Left ventricle myocardium inferior (tissue), 1 donor: ENCODE measurements around the gene NEDD1. TPM values are rescaled to one million over a fixed set of nuclear protein-coding genes. Genes with fewer than 3 reads are reported as not detected.

ENCODE experiments used
- DNase-seq: peaks from one replicate; pipeline ENCODE4 v3.0.0-alpha.2; 2020
- H3K27ac ChIP-seq: fragments of 200-600 bp; replicated peaks from 2 replicates; pipeline ENCODE4 v1.8.0; 2021
- H3K27me3 ChIP-seq: fragments of 200-600 bp; 2 replicates; pipeline ENCODE4 v1.8.0; 2021; ENCODE audit warnings: low read depth
- H3K36me3 ChIP-seq: fragments of 200-600 bp; 2 replicates; pipeline ENCODE4 v1.8.0; 2021
- H3K4me1 ChIP-seq: fragments of 200-600 bp; 2 replicates; pipeline ENCODE4 v1.8.0; 2021
- H3K4me3 ChIP-seq: fragments of 200-600 bp; 2 replicates; pipeline ENCODE4 v1.8.0; 2021; ENCODE audit warnings: mild to moderate bottlenecking, moderate library complexity
- H3K9me3 ChIP-seq: fragments of 200-600 bp; replicated peaks from 2 replicates; pipeline ENCODE4 v1.8.0; 2021
- CTCF ChIP-seq: fragments of 200-600 bp; IDR thresholded peaks from 2 replicates; pipeline ENCODE4 v1.8.0; 2021; ENCODE audit warnings: antibody characterized with exemption, mild to moderate bottlenecking, borderline replicate concordance
- intact Hi-C: fragments of 100-400 bp; cut with micrococcal nuclease; formaldehyde crosslinking; loops from one replicate; pipeline ENCODE4 v1.11.0; 2022
- total RNA-seq: library from RNA; stranded (reverse); fragmentation: NEBNext Ultra II Directional; extraction: Animal tissue kit (Norgen Biotek cat#: 25700); gene quantifications from one replicate; pipeline ENCODE4 v1.2.1, GENCODE V29; 2021
- donor health status: DM: no; HTN: yes; CAD: no; lungs with severe emphysema.

Gene NEDD1
- total RNA-seq, 1 donor from 2014 or later = 15.2 TPM

GRCh38 chr12:96980991-96981414 lies 73.9 kb downstream of the NEDD1 start:
- no peak for TF ChIP-seq CTCF
- DNase-seq = no peak
- Histone ChIP-seq H3K36me3 (no peaks in the 10 kb centered on the region), H3K9me3 (no peaks in the 10 kb centered on the region), H3K4me1 (peaks cover 7% of the 10 kb centered on the region), H3K4me3 (no peak overlapping the region), H3K27ac (no peak overlapping the region), H3K27me3 (peaks cover 27% of the 10 kb centered on the region)
- intact Hi-C loops = loop anchor here (10.0 kb wide), 1 partner anchor 406 kb away; no protein-coding TSS in a partner anchor

GRCh38 chr12:96981911-96982310 lies 74.9 kb downstream of the NEDD1 start:
- peaks cover 36% of the 10 kb centered on the region for H3K27me3 ChIP-seq
- no peaks in the 10 kb centered on the region for H3K9me3 ChIP-seq
- H3K4me1 ChIP-seq = peaks cover 9% of the 10 kb centered on the region
- DNase-seq = no peak
- no peak overlapping the region for H3K4me3 ChIP-seq
- H3K36me3 ChIP-seq = no peaks in the 10 kb centered on the region
- intact Hi-C loops = loop anchor here (10.0 kb wide), 1 partner anchor 407 kb away; no protein-coding TSS in a partner anchor
- H3K27ac ChIP-seq = no peak overlapping the region
- TF ChIP-seq CTCF = no peak

- no peaks in the 10 kb centered on the region for H3K36me3 ChIP-seq
- intact Hi-C loops = loop anchor here (10.0 kb wide), 1 partner anchor 408 kb away; no protein-coding TSS in a partner anchor
- peaks cover 9% of the 10 kb centered on the region for H3K4me1 ChIP-seq
- no peak overlapping the region for H3K27ac ChIP-seq
- no peak overlapping the region for H3K4me3 ChIP-seq
- H3K27me3 ChIP-seq = peaks cover 44% of the 10 kb centered on the region
- no peaks in the 10 kb centered on the region for H3K9me3 ChIP-seq
- no peak for TF ChIP-seq CTCF
- no peak for DNase-seq
These were observed 75.6 kb downstream of the NEDD1 start for GRCh38 chr12:96982671-96983070.

GRCh38 chr12:96985515-96986362 lies 78.7 kb downstream of the NEDD1 start:
- TF ChIP-seq CTCF = peak; percentile 84
- Histone ChIP-seq H3K4me3 (peak overlapping the region; percentile 60), H3K27me3 (peaks cover 65% of the 10 kb centered on the region), H3K9me3 (no peaks in the 10 kb centered on the region), H3K4me1 (peaks cover 9% of the 10 kb centered on the region), H3K27ac (no peak overlapping the region), H3K36me3 (no peaks in the 10 kb centered on the region)
- no peak for DNase-seq
- intact Hi-C loops = loop anchor here (10.0 kb wide), 1 partner anchor 411 kb away; no protein-coding TSS in a partner anchor

- H3K27me3 ChIP-seq = peaks cover 78% of the 10 kb centered on the region
- TF ChIP-seq CTCF = peak; percentile 39
- H3K9me3 ChIP-seq = no peaks in the 10 kb centered on the region
- no peak overlapping the region for H3K27ac ChIP-seq
- no peaks in the 10 kb centered on the region for H3K36me3 ChIP-seq
- no peak overlapping the region for H3K4me3 ChIP-seq
- peaks cover 9% of the 10 kb centered on the region for H3K4me1 ChIP-seq
- no peak for DNase-seq
- intact Hi-C loops = loop anchor here (10.0 kb wide), 1 partner anchor 412 kb away; no protein-coding TSS in a partner anchor
These were observed 79.9 kb downstream of the NEDD1 start for GRCh38 chr12:96986883-96987523.
